GM21381 (cell line): Measurements from ENCODE around the gene CORIN.
"Not testable (repeated sequence)": the region's sequence is repeated elsewhere in the genome, so short reads cannot be mapped to it uniquely, and the experiment has no call there.

Experiments used
- ATAC-seq: cut with Tn5 transposase; IDR thresholded peaks from one replicate; pipeline ENCODE4 v1.9.1; 2021; ENCODE audit warnings: mild to moderate bottlenecking, moderate library complexity; ENCODE audit not compliant: unreplicated experiment

The CORIN gene

DNA sequence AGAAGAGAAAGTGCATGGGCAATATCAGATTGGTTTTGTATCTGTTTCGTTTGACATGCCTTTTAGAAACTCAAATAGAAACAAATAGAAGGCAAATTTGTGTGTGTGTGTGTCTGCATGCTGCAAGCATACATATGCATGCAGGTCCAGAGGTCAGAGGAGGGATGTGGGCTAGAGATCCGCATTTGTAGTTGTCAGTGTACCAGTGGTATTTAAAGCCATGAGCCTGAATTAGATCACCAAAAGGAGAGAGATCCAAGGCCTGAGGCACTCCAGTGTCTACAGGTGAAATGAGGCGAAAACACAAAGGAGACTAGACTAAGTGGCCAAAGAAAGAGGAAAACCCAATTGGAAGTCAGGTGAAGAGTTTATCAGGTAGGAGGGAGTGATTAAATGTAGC, 106.7 kb downstream of the CORIN start:
- no peak for ATAC-seq

DNA sequence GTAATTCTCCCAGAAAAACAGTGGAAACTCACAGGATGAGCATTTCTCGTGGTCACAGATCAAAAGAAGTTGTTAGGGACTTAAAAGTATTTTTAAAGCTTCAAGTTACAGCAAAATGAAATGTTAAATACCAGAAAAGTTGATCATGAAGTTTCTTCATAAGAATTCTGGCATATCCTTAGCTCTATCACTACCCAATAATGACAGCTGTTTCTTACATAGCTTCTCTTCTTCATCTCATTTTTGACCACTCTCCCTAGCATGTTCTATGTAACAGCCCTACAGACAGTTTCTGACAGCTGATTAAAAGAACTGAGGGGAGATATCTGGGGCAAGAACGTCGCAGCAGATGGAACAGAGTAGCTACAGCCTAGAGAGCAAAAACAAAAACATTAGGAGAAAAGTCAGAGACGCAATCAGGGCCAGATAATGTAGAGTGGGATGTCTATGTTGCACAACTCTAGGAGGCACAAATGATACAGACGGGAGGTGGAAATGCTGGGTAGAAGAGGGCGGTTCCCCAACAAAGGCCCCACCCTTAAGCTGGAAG, 108.7 kb downstream of the CORIN start:
- ATAC-seq: no peak

DNA sequence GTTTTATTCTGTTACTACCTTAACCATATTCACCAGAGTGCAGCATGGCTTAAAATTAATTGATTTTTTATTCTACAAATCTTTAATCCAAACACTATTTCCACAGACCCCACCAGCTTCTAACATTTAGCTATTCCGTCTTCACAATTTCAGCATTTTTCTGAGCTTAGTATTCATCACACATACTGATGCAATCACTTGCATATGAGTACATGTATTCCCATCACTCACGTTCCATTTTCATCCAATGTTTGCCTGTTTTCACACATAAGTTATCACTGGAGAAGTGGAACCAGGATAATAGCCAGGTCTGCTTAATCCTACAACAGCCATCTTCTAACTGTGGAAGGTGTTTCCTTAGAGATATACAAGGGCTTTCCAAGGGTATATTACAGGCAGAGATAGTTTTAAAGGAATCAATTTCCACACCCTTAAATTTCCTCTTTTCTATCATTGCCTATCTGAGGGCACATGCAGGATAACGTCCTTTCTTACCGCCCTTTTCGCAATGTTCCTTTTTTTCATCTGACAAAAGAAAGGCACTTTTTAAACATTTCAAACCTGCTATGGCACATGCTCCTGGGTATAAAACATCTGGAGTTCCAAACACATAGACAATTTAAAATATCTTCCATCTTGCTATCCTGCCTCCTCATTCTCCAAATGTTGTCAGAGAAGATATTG, 115.8 kb downstream of the CORIN start:
- ATAC-seq: no peak

DNA sequence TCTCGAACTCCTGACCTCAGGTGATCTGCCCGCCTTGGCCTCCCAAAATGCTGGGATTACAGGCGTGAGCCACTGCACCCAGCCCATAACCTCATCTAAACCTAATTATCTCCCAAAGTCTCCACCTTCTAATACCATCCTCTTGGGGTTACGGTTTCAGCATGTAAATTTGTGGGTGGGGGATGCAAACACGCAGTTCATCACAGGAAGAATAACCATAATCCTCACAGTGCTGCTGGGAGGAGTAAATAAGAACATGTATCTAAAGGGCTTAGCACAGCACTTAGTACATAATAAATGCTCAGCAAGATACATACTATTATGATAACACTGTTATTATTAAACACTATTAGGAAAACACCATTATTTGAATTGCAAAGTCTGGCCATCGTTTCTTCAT, 116.4 kb downstream of the CORIN start:
- ATAC-seq: no peak

DNA sequence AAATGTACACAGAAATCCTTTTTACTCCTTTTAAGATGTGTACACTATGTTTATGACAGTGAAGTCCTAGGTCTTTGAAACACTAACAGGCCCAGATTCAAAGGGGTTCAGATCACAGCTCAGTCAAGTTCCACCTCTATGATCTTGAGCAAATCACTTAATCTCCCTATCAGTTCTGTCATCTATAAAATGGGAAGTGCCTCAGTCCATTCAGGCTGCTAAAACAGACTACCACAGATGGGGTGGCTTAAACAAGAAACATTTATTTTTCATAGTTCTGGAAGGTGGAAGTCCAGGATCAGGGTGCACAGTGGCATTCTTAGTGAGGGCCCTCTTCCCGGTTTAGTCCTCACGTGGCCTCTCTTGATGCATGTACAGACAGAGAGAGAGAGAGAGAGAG, 117.1 kb downstream of the CORIN start:
- ATAC-seq: no peak

DNA sequence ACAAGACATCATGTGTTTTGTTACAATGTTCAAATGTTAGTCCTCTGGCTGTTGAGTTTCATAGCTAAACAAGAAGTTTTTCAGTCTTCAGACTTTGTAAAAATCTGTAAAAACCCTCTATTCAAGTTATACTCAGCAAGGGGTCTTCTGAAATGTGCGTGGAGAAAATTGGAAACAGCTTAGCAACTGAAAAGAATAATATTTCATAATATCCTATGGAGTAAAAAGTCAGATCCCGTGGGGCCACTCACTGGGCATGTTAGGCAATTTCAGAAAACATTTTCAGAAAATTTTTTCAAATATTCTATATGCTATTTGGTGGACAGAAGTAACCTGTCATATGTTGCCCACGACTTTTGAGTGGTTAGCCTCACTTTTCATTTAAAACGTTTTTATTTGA, 118.3 kb downstream of the CORIN start:
- ATAC-seq: no peak

DNA sequence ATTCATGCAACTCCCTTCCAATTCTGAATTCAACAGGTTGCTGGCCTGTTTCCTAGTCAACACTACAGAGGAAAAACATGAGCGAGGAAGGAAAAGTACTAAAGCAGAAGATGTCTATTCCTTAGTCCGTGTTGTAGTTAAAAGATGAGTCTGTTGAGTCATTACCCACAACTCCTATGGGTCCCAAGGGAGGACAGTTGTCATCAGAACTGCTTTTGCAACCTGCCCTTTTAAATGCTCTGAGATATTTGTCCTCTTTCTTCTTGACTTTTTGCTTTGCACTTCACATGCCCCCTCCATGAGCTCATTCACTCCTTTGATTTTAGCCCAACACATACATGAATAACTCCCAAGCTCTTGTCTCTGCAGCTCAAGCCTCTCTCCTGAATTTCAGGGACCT, 119.2 kb downstream of the CORIN start:
- no peak for ATAC-seq

DNA sequence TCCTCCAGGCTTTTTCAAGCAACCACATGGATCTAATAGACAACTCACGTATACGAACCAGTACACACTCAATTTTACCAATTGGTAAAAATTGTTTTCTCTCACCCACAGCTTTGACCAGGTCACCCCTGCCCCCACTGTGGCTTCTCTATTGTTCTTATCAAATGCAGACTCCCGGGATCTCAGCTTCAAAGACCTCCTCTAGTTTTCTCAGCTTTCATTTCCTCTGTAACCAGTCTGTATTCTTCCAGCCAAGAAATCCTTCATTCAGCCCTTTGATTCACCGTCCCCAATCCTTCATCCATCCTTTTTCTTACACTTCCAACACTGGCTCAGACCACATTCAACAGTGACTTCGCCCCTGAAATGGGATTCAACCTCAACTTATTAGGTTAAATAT, 120.7 kb downstream of the CORIN start:
- ATAC-seq: no peak

DNA sequence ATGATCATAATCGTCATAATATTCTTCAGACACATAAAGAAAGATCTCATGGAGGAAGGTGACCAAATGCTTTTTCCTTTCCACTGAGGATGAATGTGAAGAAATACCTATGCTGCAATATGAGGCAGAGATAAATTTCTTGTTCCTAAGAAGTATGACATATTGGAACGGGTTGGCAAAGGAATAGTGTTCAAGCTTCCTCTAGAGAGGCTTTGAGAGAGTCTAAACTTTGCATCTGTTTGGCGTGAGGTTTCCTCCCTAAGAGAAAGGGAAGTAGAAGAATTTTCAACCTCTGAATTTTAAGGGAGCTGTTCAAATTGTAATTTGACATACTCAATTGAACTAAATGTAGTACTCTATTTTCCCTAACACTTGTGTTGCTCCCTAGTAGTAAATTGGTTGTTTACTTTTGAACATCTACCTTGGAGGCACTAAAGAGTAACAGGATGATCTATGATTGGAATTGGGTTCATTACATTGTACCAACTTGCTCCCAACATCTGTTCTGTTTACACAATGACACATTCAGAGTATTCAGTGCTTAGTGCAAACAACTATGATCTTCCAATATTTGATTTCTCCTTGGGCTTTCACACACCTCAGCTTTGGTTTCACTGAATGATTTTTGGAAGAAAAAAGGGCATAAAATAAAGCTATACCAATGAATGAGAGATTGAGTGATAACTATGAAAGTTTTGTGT, 122.0 kb downstream of the CORIN start:
- ATAC-seq: no peak

DNA sequence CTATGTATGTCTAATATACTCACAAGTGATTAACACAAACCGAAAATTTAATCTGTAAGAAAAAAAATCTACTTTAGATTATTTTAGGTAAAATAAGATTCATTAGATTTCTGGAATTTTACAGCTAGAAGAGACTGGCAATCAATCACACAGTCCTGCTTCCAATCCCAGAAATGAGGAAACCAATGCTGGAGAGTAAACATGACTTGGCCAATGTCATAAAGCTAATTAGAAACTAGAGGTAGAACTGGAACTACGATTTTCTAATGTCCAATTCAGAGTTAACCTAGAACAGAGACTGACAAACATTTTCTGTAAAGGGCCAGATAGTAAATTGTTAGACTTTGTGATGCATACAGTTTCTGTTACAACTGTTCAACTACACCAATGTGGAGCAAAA, 123.6 kb downstream of the CORIN start:
- ATAC-seq: no peak

DNA sequence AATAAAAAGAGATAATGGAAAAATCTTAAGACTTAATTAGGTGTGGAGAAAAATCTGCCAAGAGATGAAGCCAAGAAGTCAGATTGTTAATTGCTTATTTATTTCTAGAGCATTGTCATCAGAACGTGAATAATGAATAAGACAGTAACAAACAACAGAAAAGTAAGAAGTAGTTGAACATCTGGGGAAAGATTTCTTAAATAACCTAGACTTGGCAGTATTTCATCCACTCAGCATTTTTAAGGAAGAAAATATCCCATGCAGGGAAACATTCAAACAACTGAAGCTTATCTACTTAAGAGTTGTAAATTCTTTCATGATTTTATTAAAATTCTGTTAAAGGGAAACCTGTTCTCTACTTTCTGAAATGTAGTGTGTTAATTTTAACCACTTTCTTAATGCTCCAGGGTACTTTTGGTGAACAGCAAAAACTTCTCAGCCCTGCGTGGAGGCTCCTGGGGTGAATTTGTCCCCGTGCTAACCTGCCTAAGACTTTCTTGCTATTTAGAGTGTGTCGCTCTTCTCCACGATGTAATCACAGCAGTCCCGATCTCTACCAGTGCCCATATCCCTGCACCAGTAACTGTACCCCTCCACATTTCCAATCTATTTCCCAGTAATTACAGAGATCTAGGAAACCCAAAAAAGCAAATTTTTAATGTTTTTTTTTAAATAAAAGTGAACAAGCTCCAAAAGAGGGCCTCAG, 124.6 kb downstream of the CORIN start:
- no peak for ATAC-seq

DNA sequence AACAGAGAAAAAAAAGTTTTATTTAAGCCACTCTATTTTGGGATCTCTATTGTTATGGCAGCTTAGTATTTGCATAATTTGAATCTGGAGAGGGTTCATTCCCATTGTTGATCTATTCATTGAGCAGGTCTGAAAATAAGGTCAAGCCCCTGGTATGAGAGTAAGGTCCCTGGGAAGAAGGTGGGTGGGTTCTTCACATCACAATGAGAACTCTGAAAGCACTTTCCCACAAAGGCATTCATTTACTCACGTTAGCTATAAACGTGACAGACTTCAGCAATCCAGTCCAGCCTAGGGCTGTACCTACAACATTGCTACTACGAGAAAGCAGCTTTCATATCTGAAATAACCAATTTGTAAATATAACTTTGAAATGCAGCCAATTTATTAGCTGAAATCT, 126.2 kb downstream of the CORIN start:
- ATAC-seq: no peak

DNA sequence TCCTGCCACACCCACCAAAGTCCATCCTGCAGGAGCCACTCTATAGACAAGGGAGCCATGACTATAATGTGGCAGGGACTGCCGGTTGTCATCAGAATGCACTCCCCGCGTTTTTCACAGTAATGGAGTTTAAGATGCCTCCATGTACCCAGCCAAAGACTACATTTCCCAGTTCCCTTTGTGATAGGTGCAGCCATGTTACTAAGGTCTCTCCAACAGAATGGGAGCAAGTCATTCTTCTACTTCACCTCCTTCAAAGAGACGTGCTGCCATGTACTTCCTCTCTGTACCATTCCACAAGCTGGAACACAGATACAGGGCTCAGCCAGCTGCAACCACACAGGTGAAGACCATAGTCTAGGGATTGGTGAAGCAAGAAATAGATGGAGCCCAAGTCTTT, 126.7 kb downstream of the CORIN start:
- no peak for ATAC-seq

DNA sequence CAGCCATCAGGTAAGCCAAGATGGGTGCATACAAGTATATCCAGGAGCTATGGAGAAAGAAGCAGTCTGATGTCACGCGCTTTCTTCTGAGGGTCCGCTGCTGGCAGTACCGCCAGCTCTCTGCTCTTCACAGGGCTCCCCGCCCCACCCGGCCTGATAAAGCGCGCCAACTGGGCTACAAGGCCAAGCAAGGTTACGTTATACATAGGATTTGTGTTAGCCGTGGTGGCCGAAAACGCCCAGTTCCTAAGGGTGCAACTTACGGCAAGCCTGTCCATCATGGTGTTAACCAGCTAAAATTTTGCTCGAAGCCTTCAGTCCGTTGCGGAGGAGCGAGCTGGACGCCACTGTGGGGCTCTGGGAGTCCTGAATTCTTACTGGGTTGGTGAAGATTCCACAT, 131.5 kb downstream of the CORIN start:
- not testable (repeated sequence) for ATAC-seq

DNA sequence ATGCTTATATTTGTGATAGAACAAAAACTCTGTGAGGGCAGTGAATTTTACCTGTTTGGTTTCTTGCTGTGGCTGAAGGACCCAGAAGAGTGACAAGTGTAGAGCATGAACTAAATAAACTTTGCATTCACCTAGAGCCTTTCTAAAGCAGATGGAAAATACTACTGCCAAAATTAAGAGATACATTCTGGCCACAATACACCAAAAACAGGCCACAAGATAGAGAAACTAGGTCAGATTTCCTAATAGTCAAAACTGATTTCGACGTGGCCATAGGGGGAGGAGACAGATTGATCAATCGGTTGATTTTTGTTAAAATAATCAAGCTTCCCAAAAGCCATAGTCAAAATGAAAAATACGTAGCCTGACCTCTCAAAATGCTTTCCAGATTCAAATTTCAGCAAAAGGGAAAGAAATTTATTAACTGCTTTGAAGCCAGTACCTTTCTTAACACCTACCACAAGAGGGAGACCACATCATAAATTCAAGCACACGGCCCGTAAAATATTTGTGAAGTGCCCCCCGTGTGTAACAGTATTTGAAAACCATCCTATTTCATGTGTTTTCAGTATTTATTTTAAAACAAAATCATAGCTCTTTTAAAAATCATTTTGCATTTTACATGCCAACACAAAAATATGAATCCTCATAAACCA, 132.4 kb downstream of the CORIN start:
- no peak for ATAC-seq

DNA sequence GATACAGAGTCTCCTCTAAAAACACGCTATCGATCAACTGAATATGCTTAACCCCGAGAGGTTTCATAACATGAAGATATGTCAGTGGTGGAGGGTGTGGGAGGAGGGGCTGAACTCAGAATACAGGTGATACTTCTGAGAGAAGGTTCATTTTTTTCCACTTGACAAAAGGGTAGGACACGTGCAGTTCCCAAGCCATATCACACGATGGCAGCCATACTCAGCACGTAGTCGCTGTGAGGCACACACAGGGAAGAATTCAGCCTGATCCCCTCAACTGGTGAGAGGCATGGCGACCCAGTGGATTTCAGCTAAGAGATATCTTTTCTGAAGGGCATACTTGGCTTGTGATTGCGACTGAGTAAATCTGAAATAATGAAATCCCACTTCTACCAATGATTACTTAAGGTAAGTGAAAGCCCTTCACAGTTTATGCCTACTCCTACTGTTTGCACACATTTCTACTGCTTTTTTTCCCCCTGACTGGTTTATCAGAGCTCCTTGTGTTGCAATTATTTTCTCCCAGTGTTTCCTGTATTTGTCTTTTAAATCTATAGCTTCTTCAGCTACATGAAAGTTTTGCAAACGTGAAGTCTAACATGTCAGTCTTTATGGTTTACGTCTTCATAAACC, 133.1 kb downstream of the CORIN start:
- no peak for ATAC-seq

DNA sequence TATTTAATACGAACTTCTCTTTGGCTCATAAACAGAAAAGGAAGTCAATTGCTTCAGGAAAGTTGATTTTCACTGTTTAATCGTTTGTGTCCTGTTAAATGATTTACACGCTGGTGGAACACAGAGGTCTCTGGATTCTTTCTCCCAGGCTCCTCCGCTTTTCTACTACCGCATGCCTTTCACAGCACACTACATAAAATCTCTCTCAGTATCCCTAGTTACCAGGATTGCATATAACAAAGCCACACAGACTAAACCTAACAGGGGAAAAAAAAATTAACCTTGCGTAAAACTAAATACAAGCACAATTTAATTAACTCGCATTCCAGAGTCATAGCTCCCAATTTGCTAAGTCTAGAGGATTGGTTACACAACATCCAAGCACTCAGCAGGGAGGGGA, 133.9 kb downstream of the CORIN start:
- no peak for ATAC-seq

DNA sequence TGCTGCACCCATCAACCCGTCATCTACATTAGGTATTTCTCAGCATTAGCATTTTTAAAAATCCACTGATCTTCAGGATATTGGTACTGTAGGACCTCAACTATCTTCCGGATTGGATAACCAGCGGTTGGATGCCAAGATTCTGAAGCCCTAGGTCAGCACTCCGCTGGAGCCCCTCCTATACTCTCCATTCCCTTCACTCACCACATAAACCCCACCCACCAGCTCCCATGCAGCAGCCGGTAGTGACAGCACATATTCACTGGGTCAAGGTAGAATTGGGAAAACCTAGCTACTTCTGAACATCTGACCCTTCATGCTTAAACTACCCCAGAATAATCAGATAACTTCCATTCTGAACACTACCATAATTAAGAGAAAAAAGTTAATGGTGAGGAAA, 134.9 kb downstream of the CORIN start:
- ATAC-seq: no peak

DNA sequence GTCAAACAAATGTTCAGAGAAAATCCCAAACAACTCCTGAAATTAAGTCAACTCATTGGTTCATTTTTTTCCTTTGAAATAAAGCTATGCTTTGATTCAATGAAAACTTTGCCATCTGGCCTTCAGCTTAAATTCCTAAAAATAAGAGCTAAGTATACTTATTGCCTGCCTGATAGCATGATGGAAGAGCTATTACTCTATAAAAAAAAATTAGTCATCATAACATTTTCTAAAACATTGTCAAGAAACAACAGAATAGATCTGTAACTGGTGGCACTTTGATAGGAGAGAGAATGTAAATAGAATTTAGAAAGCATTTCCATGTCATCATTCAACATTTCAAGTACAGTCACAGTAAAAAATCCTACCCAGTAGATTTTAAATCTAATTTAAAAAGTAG, 136.6 kb downstream of the CORIN start:
- no peak for ATAC-seq

DNA sequence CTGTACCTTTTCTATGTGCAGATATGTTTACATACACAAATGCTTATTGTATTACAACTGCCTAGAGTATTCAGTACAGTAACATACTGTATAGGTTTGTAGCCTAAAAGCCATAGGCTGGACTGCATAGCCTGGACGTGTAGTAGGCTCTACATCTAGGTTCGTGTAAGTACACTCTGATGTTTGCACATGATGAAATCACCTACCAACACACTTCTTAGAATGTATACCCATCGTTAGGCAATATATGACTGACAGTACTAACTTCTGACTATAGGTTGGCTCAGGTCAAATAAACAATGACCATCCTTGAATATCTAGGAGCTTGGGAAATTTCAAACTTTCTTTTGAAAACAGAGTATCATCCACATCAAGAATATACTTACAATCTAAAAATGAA, 139.0 kb downstream of the CORIN start:
- no peak for ATAC-seq

DNA sequence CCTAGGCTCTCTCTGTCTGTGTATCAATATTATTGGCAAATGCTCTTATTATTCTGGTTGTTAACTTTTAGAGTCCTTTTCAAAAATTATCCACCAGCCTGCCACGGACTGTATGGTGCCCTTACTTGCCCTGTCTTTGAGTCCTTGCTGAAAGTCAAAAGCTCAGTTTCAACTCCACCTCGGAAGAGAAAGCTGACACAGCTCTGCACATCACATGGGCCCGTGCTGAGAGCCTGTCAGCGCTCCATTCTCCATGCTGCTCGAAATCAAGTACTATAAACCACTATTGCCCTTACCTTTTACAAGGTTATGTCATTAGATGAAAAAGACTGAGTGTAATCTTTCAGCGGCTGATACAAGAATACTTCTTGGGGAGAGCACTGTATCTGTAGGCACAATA, 141.0 kb downstream of the CORIN start:
- no peak for ATAC-seq
